GM04504 (cell line): Measurements from ENCODE around the gene MINDY2.
"Not testable (repeated sequence)": the region's sequence is repeated elsewhere in the genome, so short reads cannot be mapped to it uniquely, and the experiment has no call there.

ENCODE experiments used
- DNase-seq: peaks from one replicate; pipeline ENCODE4 v3.0.0-alpha.2; 2012; ENCODE audit warnings: low read depth

MINDY2 gene

DNA sequence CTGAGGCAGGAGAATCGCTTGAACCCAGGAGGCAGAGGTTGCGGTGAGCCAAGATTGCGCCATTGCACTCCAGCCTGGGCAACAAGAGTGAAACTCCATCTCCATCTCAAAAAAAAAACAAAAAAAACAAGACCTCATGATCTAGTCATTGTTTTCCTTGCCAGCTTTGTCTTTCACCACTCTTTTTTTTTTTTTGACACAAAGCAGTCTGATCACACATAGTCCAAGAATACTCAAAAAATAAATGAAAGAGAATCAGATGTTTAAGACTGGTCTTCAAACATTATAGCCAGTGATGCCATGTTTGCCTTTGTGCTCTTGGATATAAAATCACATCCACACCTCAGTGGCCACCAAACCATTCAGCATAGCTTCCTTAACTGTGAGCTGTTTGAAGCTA lies 15.8 kb upstream of the MINDY2 start:
- no peak for DNase-seq

DNA sequence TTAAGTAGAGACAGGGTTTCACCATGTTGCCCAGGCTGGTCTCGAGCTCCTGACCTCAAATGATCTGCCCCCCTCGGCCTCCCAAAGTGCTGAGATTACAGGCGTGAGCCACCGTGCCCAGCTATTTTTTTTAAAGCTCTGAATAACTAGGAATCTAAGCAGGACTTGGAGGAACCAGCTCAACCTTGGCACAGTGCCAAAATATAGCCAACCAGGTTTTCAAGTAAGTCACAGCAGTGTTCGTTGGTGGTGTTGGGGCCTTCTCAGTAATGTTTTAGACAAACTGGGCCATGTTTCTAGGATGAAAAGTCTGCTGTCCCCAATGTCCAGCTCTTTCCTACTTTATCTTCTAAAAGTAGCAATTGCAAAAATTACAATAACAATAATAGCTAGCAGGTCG lies 15.1 kb upstream of the MINDY2 start:
- no peak for DNase-seq

DNA sequence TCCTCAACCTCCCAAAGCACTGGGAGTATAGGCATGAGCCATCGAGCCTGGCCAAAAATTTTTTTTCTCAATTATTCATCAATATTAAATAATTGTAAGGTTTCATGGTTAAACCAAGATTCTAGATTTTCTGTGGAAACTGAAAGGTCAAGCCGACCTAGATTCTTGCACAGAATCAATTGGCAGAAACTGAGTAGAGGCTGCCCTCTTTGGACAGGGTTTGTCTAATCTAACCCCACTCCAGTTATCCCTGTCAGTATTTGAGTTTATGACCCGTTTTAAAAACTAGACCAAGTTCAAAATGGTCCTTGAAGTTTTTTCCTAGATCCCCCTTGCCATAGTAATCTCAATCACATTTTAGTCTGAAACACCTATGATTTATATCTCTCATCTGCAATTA lies 13.0 kb upstream of the MINDY2 start:
- DNase-seq, result no peak

DNA sequence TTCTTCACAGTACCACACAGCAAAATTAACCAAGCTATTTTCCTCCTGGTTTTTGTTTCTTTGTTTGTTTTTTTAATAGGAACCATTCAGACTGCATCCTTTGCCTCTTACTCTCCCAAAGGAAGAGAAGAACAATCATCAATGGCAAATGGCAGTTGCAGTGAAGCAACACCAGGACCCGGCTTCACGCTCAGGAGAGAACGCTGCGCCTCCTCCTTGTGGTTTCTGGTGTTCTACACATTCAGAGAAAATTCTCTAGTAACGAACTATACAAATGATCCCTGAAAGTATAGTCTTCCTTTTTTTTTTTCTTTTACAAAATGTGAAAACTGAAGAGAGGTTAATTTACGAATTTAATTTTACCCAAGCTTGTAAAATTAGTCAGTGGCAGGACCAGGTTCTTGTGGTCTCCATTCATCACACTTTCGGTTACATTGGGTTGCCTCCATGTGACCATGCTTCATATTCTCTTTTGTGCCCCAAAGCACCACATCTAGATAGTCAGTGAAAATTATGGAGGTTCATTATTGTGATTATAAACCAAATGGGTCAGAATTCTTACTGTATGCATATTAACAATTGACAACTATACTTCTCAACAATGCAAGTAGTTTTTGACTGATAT lies 10.6 kb upstream of the MINDY2 start:
- no peak for DNase-seq

DNA sequence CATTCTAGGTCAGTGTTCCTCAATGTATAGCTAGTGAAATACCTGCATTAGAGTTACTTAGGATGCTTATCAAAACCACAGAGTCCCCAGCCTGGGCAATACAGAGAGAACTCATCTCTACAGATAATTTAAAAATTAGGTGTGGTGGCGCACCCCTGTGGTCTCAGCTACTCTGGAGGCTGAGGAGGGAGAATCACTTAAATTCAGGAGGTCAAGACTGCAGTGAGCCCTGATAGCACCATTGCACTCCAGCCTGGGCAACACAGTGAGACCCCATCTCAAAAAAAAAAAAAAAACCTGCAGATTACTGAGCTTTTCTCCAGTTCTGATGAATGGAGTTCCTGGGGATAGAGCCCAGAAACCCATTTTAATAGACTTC lies 10.1 kb upstream of the MINDY2 start:
- no peak for DNase-seq

DNA sequence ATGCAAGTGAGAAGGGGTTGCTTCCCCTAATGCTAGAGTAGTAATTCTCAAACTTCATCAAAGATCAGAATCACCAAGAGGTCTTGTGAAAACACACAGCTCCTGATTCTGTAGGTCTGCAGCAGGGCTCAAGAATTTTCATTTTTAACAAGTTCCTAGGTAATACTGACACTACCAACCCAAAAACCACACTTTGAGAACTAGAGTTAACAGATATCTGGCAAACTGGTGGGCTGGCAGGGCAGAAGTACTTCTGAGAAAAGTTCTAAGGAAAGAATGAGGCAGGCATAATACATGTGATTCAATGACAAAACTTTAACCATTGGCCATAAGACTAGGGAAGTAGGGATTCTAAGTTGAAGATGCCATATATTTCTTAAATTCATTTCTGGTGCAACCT lies 8.8 kb upstream of the MINDY2 start:
- DNase-seq, result no peak

DNA sequence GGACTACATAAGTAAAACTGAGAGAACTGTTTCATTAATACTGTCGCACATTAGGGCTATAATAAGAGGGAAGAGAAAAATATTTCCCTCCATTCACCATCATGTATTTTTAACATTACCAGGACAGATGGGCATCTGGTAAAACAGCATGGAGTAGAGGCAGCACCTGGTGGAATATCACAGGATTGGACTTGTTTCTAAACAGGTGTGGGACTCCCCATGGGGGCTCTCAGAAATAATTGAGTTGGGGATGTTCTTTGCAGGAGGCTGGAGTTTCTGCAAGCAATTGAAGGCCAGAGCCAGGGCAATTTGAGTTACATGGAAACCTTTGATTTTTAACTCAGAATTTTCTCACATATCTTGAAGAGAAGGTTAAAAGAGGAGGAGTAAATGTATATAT lies 8.4 kb upstream of the MINDY2 start:
- DNase-seq, result no peak

DNA sequence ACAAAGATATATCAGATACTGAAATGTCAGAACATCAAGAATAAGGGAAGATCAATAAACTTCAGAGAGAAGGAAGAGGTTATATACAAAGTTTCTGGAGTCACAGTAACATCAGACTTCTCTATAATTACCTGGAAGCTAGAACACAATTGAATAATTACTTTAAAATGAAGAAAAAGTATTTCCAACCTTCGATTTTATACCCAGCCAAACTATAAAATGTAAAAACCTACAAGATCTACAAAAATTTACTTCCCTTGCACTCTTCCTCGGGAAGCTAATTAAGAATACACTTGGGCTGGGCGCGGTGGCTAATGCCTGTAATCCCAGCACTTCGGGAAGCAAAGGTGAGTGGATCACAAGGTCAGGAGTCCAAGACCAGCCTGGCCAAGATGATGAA lies 6.6 kb upstream of the MINDY2 start:
- DNase-seq, result no peak

DNA sequence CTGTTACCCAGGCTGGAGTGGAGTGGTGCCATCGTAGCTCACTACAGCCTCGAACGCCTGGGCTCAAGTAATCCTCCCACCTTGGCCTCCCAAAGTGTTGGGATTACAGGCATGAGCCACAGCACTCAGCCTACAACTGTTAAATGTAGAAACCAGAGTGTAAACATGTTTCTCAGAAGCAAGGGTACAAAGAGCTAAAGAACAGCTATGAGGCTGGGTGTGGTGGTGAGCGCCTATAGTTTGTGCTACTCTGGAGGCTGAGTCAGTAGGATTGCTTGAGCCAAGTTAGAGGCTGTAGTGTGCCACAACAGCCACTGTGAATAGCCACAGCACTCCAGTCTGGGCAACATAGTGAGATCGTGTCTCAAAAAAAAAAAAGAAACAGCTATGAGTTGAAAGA lies 4.8 kb upstream of the MINDY2 start:
- no peak for DNase-seq

DNA sequence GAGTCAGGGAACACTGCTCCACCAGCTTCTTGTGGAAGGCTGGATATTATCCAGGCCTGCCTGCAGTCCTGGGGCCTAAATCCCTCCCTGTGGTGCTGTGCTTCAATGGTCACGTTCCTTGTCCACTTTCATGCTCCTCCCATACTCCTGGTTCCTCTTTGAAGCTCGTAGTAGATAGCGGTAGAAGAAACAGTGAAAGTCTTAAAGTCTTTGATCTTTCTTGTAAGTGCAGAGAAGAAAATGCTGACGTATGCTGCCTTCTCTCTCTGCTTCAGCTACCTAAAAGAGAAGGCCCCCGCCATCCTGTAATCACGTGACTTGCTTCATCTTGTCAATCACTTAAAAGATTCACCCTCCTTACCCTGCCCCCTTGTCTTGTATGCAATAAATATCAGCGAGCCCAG lies 2.5 kb upstream of the MINDY2 start:
- DNase-seq, result not testable (repeated sequence)

DNA sequence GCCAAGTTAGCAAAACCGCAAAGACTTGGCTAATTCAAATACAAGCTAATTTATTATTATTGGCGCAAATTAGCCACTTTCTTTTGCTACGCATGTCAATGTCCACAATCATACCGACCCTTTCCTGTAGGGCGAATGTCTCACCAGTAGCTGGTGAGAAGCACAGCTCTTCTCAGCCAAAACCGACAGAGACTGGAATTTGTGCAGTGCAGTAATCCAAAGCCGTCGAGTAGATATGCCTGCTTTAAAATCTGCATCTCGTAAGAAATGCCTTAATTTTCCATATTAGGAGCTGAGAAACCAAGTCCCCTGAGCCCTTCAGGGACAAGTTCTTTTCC lies 614 bp upstream of the MINDY2 start:
- peak; percentile 60 for DNase-seq

DNA sequence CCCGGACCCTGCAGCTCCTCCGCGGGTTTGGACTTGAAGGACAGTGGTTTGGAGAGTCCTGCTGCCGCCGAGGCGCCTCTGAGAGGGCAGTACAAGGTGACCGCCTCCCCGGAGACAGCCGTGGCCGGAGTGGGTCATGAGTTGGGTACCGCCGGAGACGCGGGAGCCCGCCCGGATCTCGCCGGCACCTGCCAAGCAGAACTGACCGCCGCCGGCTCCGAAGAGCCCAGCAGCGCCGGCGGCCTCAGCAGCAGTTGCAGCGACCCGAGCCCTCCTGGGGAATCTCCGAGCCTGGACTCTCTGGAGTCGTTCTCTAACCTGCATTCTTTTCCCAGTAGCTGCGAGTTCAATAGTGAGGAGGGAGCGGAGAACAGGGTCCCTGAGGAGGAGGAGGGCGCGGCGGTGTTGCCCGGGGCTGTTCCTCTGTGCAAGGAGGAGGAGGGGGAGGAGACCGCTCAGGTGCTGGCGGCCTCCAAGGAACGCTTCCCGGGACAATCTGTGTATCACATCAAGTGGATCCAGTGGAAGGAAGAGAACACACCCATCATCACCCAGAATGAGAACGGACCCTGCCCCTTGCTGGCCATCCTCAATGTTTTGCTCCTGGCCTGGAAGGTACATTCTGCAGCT lies 634 bp downstream of the MINDY2 start:
- DNase-seq, result no peak

DNA sequence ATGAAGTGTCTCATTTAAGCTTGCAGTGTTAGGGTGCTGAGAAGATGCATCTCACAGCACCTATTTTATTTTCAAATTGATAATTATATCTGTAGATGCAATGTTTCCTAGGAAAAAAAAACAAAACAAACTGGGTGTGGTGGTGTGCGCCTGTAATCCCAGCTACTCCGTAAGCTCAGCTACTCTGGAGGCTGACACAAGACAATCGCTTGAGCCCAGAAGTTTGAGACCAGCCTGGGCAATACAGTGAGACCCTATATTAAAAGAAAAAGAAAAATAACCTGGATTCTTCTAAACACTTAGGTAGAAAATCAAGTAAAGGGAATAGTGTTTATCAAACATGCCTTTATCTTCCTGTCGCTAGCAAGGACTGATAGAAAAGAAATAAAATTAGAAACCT lies 1.9 kb downstream of the MINDY2 start:
- DNase-seq, result no peak

DNA sequence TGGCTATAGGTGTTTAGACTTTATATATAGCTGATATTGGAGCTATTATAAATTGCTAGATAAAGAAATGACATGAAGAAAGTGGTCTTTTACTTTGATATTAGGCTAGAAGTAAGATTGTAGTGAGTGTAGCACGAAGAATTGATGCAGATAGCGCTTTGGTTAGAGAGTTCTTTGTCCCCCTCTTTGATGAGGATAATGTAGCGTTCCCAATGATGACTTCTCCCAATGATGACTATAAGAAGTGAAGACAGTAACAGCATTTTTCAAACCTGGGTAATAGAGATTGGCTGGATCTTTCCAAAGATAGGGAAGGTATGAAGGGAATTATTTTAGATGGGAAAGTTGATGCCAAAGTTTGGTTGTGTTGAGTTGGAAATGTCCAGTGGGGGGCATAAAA lies 4.3 kb downstream of the MINDY2 start:
- no peak for DNase-seq

DNA sequence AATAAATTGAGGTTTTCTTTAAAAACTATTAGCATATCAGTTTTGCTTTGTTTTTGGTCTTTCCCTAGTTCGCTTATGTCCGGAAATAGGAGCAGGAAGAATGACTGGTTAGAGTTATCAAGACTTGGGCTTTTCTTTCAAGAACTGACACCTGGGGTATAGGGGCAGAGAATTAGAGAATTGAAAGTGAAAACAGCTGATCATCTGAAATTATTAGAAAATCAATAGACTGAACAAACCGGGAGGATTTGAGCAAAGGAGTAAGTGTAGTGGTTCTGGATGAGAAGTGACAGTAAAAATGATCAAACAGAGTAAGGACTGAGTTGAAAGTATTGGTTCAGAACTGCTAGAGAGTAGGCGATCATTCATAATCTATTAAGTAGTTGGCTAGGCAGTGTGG lies 6.0 kb downstream of the MINDY2 start:
- no peak for DNase-seq

DNA sequence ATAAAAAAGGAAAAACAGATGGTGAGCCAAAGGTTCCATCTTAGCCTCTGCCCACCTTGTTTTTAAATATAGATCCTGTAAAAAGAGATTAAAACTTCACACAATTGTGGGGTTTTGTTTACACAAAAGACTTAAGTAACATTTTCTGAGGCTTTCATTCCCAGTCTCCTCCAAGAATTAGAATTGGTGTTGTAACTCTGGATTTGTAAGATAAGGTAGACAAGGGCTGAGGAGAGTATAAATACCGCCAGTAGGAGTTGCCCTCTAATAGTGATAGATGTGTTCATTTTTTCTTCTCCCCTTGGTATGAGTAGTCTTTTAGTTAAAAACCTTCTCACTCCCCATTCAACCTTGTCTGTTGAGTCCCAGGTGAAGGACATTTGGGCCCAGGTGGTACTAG lies 8.5 kb downstream of the MINDY2 start:
- DNase-seq, result no peak

DNA sequence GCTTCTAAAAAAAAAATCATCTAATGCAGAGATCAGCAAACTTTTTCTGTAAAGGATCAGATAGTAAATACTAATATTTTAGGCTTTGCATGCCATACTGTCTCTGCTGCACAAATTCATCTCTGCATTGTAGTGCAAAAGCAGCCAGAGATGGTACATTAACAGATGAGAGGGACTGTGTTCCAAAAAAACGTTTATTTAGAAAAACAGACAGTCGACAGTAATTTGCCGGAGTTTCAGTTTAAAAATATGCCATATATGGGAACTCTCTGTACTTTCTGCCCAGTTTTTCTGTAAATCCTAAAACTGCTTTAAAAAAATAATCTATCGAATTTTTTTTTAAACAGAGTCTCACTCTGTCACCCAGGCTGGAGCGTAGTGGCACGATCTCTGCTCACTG lies 14.3 kb downstream of the MINDY2 start:
- no peak for DNase-seq

DNA sequence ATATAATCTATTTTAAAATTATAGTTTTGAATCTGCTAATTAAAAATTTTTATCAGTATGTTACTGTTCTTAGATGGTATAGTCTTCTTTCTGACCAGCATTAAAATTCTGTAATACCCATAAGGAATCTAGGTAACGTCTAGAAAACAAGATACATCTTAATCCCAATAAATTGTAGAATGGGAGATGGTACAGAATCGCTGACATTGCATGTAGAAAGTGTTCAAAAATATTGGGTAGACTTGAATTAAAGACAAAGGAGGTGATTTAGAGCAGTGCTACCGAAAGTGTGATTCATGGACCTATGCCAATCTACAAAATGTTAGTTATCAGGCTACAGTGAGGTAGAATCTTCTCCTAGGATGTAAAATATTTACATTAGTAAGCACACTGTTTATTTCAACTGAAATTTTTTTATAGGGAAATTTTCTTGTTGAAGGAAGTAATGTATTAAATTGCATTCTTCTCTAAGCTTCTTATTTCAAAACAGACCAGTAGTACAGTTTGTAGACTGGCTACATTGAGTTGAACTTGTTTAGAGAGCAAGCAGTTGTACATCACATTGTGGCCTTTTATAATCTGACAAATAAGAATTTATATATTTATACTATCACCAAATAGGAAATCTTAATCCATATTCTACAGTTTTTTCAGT lies 17.1 kb downstream of the MINDY2 start:
- DNase-seq, result no peak

DNA sequence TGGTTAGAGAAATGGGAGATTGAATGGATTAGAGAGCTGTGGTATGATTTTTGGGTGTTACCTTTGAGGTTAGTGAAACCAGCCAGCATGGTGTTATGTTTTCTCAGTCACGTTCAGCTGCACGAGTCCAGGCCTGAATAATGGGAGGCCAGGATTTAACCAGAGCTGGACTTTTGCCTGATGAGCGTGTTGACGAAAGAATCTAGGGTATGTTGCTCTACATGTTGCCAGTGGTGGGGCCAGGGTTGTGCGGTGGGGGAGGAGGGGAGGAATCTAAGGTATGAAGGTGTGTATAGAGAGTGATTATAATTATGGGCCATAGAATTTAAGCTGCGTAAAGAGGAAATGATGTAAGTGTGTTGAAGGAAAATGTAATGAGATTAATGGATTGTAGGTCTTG lies 22.8 kb downstream of the MINDY2 start:
- DNase-seq, result no peak

DNA sequence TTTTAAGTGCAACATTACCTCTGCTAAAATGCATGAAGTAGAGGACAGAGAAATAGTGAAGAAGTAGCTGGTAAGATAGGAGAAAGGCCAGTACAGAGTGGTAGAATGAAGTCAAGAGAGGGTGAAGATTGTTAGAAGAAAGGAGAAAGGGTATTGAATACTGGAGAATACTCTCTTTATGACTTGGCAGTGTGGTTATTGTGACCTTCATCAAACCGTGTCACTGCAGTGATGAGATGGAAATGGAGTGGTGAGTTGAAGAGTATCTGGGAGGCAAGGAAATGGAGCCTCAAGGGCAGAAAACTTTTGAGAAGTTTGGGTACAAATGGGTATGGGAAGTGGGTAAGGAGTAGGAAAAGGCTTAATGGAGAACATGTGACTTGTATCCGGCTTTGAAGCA lies 24.7 kb downstream of the MINDY2 start:
- no peak for DNase-seq

DNA sequence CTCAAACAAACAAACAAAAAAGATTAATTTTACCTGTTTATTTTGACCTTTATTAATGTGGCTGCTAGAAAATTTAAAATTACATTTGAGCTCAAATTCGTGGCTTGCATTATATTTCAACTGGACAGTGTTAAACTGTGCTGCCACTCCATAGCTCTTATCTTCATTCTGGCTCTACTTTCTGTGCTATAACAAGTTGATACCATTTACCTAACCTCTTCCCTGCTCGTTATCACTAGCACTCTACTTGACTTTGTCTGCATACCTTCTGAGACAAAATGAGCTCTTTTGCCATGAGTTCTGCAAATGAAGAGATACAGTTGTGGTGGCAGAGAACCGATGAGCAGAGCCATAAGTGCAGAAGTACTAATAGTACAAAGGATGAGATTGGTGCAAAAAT lies 26.4 kb downstream of the MINDY2 start:
- no peak for DNase-seq

DNA sequence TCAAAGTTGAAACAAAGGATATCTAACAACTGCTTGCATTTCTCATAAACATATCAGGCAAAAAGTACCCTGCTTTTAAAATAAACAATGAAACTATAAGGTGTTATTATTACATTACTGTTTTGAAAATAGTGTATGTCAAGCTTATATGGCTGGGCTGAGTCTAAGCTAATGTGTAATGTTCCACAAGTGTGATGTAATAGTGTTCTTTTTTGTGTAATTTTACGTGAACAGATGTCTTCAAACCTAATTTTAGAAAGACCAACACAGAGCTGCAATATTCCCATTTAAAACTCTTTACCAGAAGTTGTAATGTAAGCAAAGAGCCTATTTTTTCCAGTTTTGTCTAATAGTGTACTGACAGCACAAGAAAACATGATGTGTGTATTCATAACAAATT lies 34.0 kb downstream of the MINDY2 start:
- DNase-seq, result no peak

DNA sequence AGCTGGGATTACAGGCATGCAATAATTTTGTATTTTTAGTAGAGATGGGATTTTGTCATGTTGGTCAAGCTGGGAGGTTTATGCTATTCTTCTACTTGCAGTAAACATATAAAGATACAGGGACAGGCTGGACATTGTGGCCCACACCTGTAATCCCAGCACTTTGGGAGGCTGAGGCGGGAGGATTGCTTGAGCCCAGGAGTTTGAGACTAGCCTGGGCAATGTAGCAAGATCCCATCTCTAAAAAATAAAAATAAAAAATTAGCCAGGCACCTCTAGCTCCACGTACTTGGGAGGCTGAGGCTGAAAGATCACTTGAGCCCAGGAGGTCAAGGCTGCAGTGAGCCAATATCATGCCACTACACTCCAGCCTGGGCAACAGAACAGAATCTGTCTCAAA lies 52.2 kb downstream of the MINDY2 start:
- not testable (repeated sequence) for DNase-seq

DNA sequence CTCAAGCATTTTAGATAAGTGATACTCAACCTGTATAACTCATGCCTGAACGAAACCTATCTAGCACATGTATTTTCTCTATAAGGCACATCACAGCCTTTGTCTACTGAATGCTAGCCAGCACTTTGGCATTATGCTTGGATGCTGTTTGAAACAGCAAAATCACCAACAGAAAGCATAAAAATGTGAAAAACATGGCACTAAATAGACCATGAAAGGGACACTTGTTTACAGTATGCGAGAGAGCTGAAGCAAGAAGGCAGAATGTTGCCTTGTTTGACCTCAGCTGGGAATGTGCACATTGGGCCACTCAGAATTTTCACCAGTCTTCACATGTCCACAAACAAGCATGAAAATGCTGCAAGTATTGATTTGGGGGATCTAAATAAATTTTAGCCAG lies 59.5 kb downstream of the MINDY2 start:
- no peak for DNase-seq
